Endometrium (tissue), 2 donors: ENCODE data around the gene FZD10.

Experiments
- FAIRE-seq: peaks from 2 replicates; lab custom pipeline; 2012; peaks lifted over from hg19 to GRCh38; lab: Jason Lieb, UNC
- donor health status: control.
- donor health status: control.

FZD10 gene

DNA sequence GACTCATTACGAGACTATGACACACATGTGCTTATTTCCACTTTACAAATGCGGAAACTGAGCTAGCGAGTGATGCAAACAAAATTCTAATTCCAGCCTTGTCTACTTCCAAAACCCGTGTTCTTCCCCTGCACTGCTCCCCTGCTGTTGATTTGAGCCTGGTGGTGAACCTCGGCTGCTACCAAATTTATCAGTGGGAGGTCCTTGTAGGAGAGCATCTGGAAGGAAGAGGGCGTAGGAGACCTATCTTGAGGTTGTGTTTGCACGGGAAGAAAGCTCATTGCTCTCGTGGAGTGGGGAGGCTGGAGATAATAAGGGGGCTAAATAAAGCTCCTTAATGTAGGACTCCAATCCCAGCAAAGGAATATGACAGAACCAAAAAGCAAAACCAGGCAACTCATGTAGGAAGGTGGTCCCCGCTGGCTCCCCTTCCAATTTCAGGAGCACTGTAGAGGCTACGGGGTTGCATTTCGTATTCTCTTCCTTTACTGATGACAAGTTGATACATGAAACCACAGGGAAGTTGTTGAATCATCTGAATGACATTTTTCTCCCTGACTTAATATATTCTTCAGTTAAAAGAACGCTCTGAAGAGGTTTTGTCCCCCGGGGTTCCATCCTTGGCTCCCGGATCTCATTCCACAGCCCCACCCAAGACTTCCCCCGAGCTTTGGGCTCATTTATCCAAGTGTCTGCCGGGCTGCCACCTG, 52.6 kb downstream of the FZD10 start:
- FAIRE-seq = no peak
